Upper lobe of left lung (tissue), 6 donors: ENCODE results near the gene TMEM121B. TPM values are rescaled to one million over a fixed set of nuclear protein-coding genes. Genes with fewer than 3 reads are reported as not detected.

Experiments
- ATAC-seq, 2 donors: fragments of 200-7000 bp; cut with Tn5 transposase; one replicate each; pipeline ENCODE4 v1.9.1; 2022; ENCODE audit warnings: mild to moderate bottlenecking in 2 of 2, moderate library complexity in 2 of 2; ENCODE audit not compliant: low FRiP score in 2 of 2
- DNase-seq, 2 donors: peaks; one replicate each; pipeline ENCODE4 v3.0.0-alpha.2; 2019 to 2020
- H3K27ac ChIP-seq, 4 donors: fragments of 200-600 bp; sonication (generic); one replicate each; pipeline ENCODE4 v1.5.1; 2016 to 2019
- H3K27me3 ChIP-seq, 4 donors: fragments of 200-600 bp; sonication (generic); one replicate each; pipeline ENCODE4 v1.5.1; 2017 to 2019
- H3K36me3 ChIP-seq, 4 donors: fragments of 200-600 bp; sonication (generic); one replicate each; pipeline ENCODE4 v1.5.1; 2016 to 2019
- H3K4me1 ChIP-seq, 4 donors: fragments of 200-600 bp; sonication (generic); one replicate each; pipeline ENCODE4 v1.5.1; 2018 to 2019
- H3K4me3 ChIP-seq, 4 donors: fragments of 200-600 bp; sonication (generic); one replicate each; pipeline ENCODE4 v1.5.1; 2017 to 2019; ENCODE audit warnings: mild to moderate bottlenecking in 2 of 4, moderate library complexity in 1 of 4
- H3K9me3 ChIP-seq, 4 donors: fragments of 200-600 bp; sonication (generic); one replicate each; pipeline ENCODE4 v1.5.1; 2018 to 2019
- EP300 ChIP-seq, 4 donors: sonication (generic); formaldehyde crosslinking; IDR thresholded peaks; one replicate each; pipeline ENCODE4 v1.5.1; 2017; ENCODE audit warnings: antibody characterized with exemption in 4 of 4, control low read depth in 2 of 4
- POLR2A ChIP-seq, 4 donors: fragments of 450-650 bp; IDR thresholded peaks; one replicate each; pipeline ENCODE4 v1.5.1; 2016 to 2017; ENCODE audit warnings: antibody characterized with exemption in 4 of 4, mild to moderate bottlenecking in 2 of 4
- POLR2AphosphoS5 ChIP-seq, 2 donors: sonication (generic); formaldehyde crosslinking; IDR thresholded peaks; one replicate each; pipeline ENCODE4 v1.5.1; 2017; ENCODE audit warnings: antibody characterized with exemption in 2 of 2
- WGBS, 2 donors: methylation state at CpG; one replicate each; pipeline ENCODE4 v1.1.5; 2017 to 2018; 5-methylcytosine and 5-hydroxymethylcytosine counted together
- total RNA-seq, 6 donors: library from RNA; depleted of rRNA in 4 of 6; stranded (reverse); fragments of >200 nt in 4 of 6; gene quantifications; one replicate each; pipeline versions ENCODE4 v1.1.0 to v1.2.1, GENCODE V29; 2016 to 2021
- TF ChIP-seq, protein P1 (sequence below), 6 experiments: fragments of 450-650 bp in 4 of 6; fragments of 200-600 bp in 2 of 6; sonication (generic) in 2 of 6; IDR thresholded peaks; one replicate each; pipeline ENCODE4 v1.5.1; 2016 to 2019; ENCODE audit warnings: antibody characterized with exemption in 6 of 6
- donor health status: DM: no; HTN: no; CAD: no; lungs with moderate emphysema.
- donor health status: DM: no; HTN: yes; CAD: no; lungs with severe emphysema.

The TMEM121B gene
- total RNA-seq, 6 donors from 2014 or later: 0.10 to 2.0 (median 1.1) TPM; not detected in 1

GRCh38 chr22:17138513-17138912, 17.4 kb upstream of the TMEM121B start:
- no peak for DNase-seq
- WGBS, 2 donors: 96 to 98% methylated on average over 9 to 11 of the region's 11 CpGs
- TF ChIP-seq EP300 (IDR thresholded peaks at IDR 0.05) (no peak), POLR2AphosphoS5 (IDR thresholded peaks at IDR 0.05) (no peak), POLR2A (IDR thresholded peaks at IDR 0.05) (no peak)
- TF ChIP-seq, protein P1, sequence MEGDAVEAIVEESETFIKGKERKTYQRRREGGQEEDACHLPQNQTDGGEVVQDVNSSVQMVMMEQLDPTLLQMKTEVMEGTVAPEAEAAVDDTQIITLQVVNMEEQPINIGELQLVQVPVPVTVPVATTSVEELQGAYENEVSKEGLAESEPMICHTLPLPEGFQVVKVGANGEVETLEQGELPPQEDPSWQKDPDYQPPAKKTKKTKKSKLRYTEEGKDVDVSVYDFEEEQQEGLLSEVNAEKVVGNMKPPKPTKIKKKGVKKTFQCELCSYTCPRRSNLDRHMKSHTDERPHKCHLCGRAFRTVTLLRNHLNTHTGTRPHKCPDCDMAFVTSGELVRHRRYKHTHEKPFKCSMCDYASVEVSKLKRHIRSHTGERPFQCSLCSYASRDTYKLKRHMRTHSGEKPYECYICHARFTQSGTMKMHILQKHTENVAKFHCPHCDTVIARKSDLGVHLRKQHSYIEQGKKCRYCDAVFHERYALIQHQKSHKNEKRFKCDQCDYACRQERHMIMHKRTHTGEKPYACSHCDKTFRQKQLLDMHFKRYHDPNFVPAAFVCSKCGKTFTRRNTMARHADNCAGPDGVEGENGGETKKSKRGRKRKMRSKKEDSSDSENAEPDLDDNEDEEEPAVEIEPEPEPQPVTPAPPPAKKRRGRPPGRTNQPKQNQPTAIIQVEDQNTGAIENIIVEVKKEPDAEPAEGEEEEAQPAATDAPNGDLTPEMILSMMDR (IDR thresholded peaks at IDR 0.05): no peak
- Histone ChIP-seq H3K36me3 (peaks cover 0 to 69% (median 48%) of the 10 kb centered on the region in 4 donors), H3K27me3 (no peaks in the 10 kb centered on the region), H3K4me1 (no peaks in the 10 kb centered on the region), H3K27ac (no peak overlapping the region), H3K4me3 (no peak overlapping the region), H3K9me3 (no peaks in the 10 kb centered on the region)
- no peak for ATAC-seq

DNA sequence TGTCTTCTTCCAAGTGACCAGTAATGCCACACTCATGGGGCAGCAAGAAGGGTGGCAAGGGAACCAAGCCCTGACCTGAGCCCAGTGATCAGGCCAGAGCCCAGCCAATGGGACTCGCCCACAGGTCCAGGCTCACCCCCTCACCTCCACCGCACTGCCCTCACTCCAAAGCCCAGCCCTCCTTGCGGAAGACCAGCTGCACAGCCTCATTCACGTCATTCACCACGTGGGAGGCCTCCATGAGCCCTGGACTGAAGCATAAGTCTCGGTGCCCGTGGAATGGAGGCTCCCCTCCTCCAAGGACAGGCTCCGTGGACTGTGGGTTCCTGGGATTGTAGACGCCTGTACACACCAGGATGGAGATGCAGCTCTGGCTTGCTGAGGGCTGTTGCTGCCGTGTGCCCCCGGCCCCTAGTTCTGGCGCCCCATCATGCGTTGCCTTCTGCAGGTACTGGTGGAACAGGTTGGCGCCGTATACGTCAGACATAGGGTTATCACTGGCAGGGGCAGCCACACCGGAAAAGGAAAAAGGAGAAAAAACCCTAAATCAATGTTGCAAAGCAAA, 16.8 kb upstream of the TMEM121B start:
- DNase-seq (no peak), ATAC-seq (peak in 1 of 2 donors; percentile 8)
- 95% methylated on average over 9 to 17 of the region's 17 CpGs for WGBS, 2 donors
- H3K27ac ChIP-seq: no peak overlapping the region
- no peaks in the 10 kb centered on the region for H3K4me1 ChIP-seq
- no peak for TF ChIP-seq POLR2A (IDR thresholded peaks at IDR 0.05)
- peaks cover 0 to 65% (median 43%) of the 10 kb centered on the region in 4 donors for H3K36me3 ChIP-seq
- no peaks in the 10 kb centered on the region for H3K9me3 ChIP-seq
- no peaks in the 10 kb centered on the region for H3K27me3 ChIP-seq
- H3K4me3 ChIP-seq: no peak overlapping the region

DNA sequence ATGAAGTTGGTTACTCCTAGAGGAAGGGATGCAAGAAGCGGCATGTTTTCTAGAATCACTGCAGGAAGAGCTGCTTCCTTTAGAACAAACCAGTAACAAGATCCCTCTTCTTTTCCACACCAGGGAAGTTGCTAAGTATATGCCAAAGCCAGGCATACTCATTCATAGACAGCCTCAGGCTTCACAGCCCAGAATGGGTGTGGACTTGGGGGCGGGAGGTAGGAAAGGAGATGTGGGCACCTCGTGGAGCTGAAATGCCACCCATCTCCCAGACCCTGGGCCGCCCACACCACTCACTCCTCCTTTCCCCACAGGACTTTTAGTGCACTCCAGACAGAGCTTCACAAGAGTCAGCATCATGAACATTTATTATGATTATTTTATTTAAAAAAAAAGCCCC, 16.0 kb upstream of the TMEM121B start:
- TF ChIP-seq, protein P1 (IDR thresholded peaks at IDR 0.05): no peak
- TF ChIP-seq POLR2AphosphoS5 (IDR thresholded peaks at IDR 0.05): no peak
- TF ChIP-seq POLR2A (IDR thresholded peaks at IDR 0.05): no peak
- TF ChIP-seq EP300 (IDR thresholded peaks at IDR 0.05): no peak
- H3K9me3 ChIP-seq: no peaks in the 10 kb centered on the region
- no peak overlapping the region for H3K27ac ChIP-seq
- no peak for DNase-seq
- H3K4me3 ChIP-seq: no peak overlapping the region
- no peaks in the 10 kb centered on the region for H3K4me1 ChIP-seq
- no peaks in the 10 kb centered on the region for H3K27me3 ChIP-seq
- 84 to 85% methylated on average over 4 of the region's 4 CpGs for WGBS, 2 donors
- no peak for ATAC-seq
- peaks cover 0 to 57% (median 37%) of the 10 kb centered on the region in 4 donors for H3K36me3 ChIP-seq

GRCh38 chr22:17135153-17135760, 14.1 kb upstream of the TMEM121B start:
- no peak for ATAC-seq
- Histone ChIP-seq H3K36me3 (peaks cover 0 to 38% (median 20%) of the 10 kb centered on the region in 4 donors), H3K27me3 (no peaks in the 10 kb centered on the region), H3K27ac (no peak overlapping the region), H3K9me3 (no peaks in the 10 kb centered on the region), H3K4me1 (no peaks in the 10 kb centered on the region), H3K4me3 (no peak overlapping the region)
- 86 to 93% methylated on average over 11 to 15 of the region's 15 CpGs for WGBS, 2 donors
- TF ChIP-seq EP300 (IDR thresholded peaks at IDR 0.05) (no peak), POLR2A (IDR thresholded peaks at IDR 0.05) (no peak), POLR2AphosphoS5 (IDR thresholded peaks at IDR 0.05) (no peak)
- TF ChIP-seq, protein P1 (IDR thresholded peaks at IDR 0.05): no peak
- DNase-seq: no peak

DNA sequence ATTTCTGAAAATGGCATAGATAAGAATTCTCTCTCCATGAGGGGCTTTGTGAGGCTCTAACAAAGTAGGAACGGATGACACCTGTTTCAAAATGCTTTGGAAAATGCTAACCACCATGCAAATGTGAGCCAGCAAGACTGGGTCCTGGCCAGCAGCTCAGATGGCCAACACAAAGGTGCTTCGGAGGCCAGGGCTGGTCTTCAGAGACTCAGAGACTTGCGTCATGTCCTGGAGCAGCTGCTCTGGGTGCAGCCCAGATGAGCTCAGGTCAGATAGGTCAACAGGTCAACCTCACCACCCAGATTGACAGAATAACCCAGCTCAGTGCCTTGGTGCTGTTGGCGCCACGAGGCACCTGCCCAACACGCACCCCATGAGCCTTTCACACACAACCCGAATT, 12.0 kb upstream of the TMEM121B start:
- DNase-seq (no peak), ATAC-seq (no peak)
- whole genome bisulfite sequencing, 2 donors: 81 to 100% methylated on average over 3 to 7 of the region's 7 CpGs
- H3K9me3 ChIP-seq: no peaks in the 10 kb centered on the region
- H3K4me3 ChIP-seq: no peak overlapping the region
- TF ChIP-seq EP300 (IDR thresholded peaks at IDR 0.05) (no peak), POLR2AphosphoS5 (IDR thresholded peaks at IDR 0.05) (no peak), POLR2A (IDR thresholded peaks at IDR 0.05) (no peak)
- TF ChIP-seq, protein P1 (IDR thresholded peaks at IDR 0.05): no peak
- no peak overlapping the region for H3K27ac ChIP-seq
- no peaks in the 10 kb centered on the region for H3K4me1 ChIP-seq
- H3K36me3 ChIP-seq: peaks cover 0 to 18% (median 9%) of the 10 kb centered on the region in 4 donors
- H3K27me3 ChIP-seq: no peaks in the 10 kb centered on the region
